OCI-LY7 (cell line): Measurements from ENCODE around the gene SEMA5A. TPM values are rescaled to one million over a fixed set of nuclear protein-coding genes. Genes with fewer than 3 reads are reported as not detected.

Experiments used
- BruUV-seq: library from RNA; stranded (reverse); fragments of 400-500 nt; replicated peaks from 2 replicates; lab custom pipeline; 2021; lab: Mats Ljungman, UMichigan
- CTCF ChIA-PET: fragments of 300-600 bp; sonication (Branson Sonifier 250); formaldehyde crosslinking; loops from one replicate; lab custom pipeline; 2022; ENCODE audit warnings: antibody characterized with exemption; ENCODE audit not compliant: unreplicated experiment; lab: Charles Lee
- POLR2A ChIA-PET: fragments of 300-600 bp; sonication (Branson Sonifier 250); formaldehyde crosslinking; loops from one replicate; lab custom pipeline; 2022; ENCODE audit warnings: antibody characterized with exemption; lab: Charles Lee
- DNase-seq: peaks from one replicate; pipeline ENCODE4 v3.0.0-alpha.2; 2015; ENCODE audit warnings: low spot score
- H2AFZ ChIP-seq: fragments of 200-600 bp; sonication (generic), shearing (Covaris generic); 2 replicates; pipeline ENCODE4 v1.6.1; 2014; ENCODE audit warnings: mild to moderate bottlenecking, antibody characterized with exemption, low read length, moderate library complexity
- H3K27ac ChIP-seq: fragments of 200-600 bp; sonication (generic); 2 replicates; pipeline ENCODE4 v1.5.1; 2014; ENCODE audit warnings: mixed run types, low read depth, mild to moderate bottlenecking, moderate library complexity, low read length, inconsistent platforms; ENCODE audit not compliant: poor library complexity, severe bottlenecking
- H3K36me3 ChIP-seq: fragments of 200-600 bp; sonication (generic); 2 replicates; pipeline ENCODE4 v1.6.1; 2014; ENCODE audit warnings: mild to moderate bottlenecking, antibody characterized with exemption, low read length, moderate library complexity, mixed read lengths; ENCODE audit not compliant: insufficient read depth
- H3K4me1 ChIP-seq: fragments of 200-600 bp; sonication (generic); 2 replicates; pipeline ENCODE4 v1.5.1; 2014; ENCODE audit warnings: mild to moderate bottlenecking, low read length; ENCODE audit not compliant: insufficient read depth, poor library complexity, severe bottlenecking
- H3K4me2 ChIP-seq: fragments of 200-600 bp; sonication (generic); 2 replicates; pipeline ENCODE4 v1.6.1; 2014; ENCODE audit warnings: mild to moderate bottlenecking, low read length
- H3K4me3 ChIP-seq: fragments of 200-600 bp; sonication (generic); 2 replicates; pipeline ENCODE4 v1.5.1; 2014; ENCODE audit warnings: mild to moderate bottlenecking, low read depth, low read length; ENCODE audit not compliant: poor library complexity, severe bottlenecking
- H3K79me2 ChIP-seq: fragments of 200-600 bp; sonication (generic); 2 replicates; pipeline ENCODE4 v1.6.1; 2016; ENCODE audit warnings: low read depth, mild to moderate bottlenecking, low read length, moderate library complexity, mixed read lengths; ENCODE audit not compliant: insufficient read depth
- H3K9me2 ChIP-seq: fragments of 200-600 bp; sonication (generic); 2 replicates; pipeline ENCODE4 v1.6.1; 2016; ENCODE audit warnings: mild to moderate bottlenecking, low read length, mixed read lengths; ENCODE audit not compliant: insufficient read depth
- H3K9me3 ChIP-seq: fragments of 200-600 bp; sonication (generic); 2 replicates; pipeline ENCODE4 v1.6.1; 2014; ENCODE audit warnings: mild to moderate bottlenecking, mixed run types, low read length, mixed read lengths
- H4K20me1 ChIP-seq: fragments of 200-600 bp; sonication (generic); 2 replicates; pipeline ENCODE4 v1.6.1; 2014; ENCODE audit warnings: mild to moderate bottlenecking, antibody characterized with exemption, low read length, moderate library complexity, mixed read lengths; ENCODE audit not compliant: insufficient read depth
- CTCF ChIP-seq: fragments of 200-600 bp; sonication (generic); conservative IDR thresholded peaks from 2 replicates; pipeline ENCODE4 v1.5.1; 2014; ENCODE audit warnings: mild to moderate bottlenecking, antibody characterized with exemption, low read length, moderate library complexity, mixed read lengths
- EZH2phosphoT487 ChIP-seq: fragments of 200-600 bp; sonication (generic); IDR thresholded peaks from 2 replicates; pipeline ENCODE4 v1.6.1; 2018; ENCODE audit warnings: low read depth, borderline replicate concordance, mild to moderate bottlenecking, mixed run types, antibody characterized with exemption, low read length, moderate library complexity, mixed read lengths
- intact Hi-C: fragments of 100-400 bp; cut with micrococcal nuclease; formaldehyde crosslinking; loops from one replicate; pipeline ENCODE4 v1.10.0; 2022; ENCODE audit not compliant: unreplicated experiment
- total RNA-seq, 2 experiments: library from RNA; depleted of rRNA in 1 of 2; stranded (reverse); fragments of >200 nt in 1 of 2; shearing (Covaris generic) in 1 of 2; gene quantifications; 2 replicates each; pipeline ENCODE4 v1.2.3, GENCODE V29; 2014 to 2022

Gene SEMA5A
- total RNA-seq, 2 experiments from 2014 or later, result not detected

GRCh38 chr5:9390113-9390512 lies 155.8 kb downstream of the SEMA5A start:
- no peak overlapping the region for H3K4me3 ChIP-seq
- H3K4me2 ChIP-seq, result no peak overlapping the region
- no TSS peak for BruUV-seq
- H3K36me3 ChIP-seq, result no peaks in the 10 kb centered on the region
- intact Hi-C loops, result no loop called here
- no peak for TF ChIP-seq CTCF
- no peak for TF ChIP-seq EZH2phosphoT487
- no peak for DNase-seq
- no peaks in the 10 kb centered on the region for H3K9me2 ChIP-seq
- H2AFZ ChIP-seq, result no peak overlapping the region
- H3K4me1 ChIP-seq, result no peaks in the 10 kb centered on the region
- H3K79me2 ChIP-seq, result no peaks in the 10 kb centered on the region
- H3K27ac ChIP-seq, result no peak overlapping the region
- H4K20me1 ChIP-seq, result no peaks in the 10 kb centered on the region
- POLR2A ChIA-PET, result no interaction called here
- CTCF ChIA-PET, result no interaction called here
- no peaks in the 10 kb centered on the region for H3K9me3 ChIP-seq

- H3K9me3 ChIP-seq, result no peaks in the 10 kb centered on the region
- H3K4me3 ChIP-seq, result no peak overlapping the region
- H3K79me2 ChIP-seq, result no peaks in the 10 kb centered on the region
- CTCF ChIA-PET, result no interaction called here
- no peaks in the 10 kb centered on the region for H3K36me3 ChIP-seq
- H3K4me1 ChIP-seq, result no peaks in the 10 kb centered on the region
- H3K27ac ChIP-seq, result no peak overlapping the region
- no TSS peak for BruUV-seq
- TF ChIP-seq EZH2phosphoT487 (no peak), CTCF (no peak)
- no peak for DNase-seq
- H4K20me1 ChIP-seq, result no peaks in the 10 kb centered on the region
- intact Hi-C loops, result no loop called here
- no peak overlapping the region for H3K4me2 ChIP-seq
- POLR2A ChIA-PET, result no interaction called here
- no peaks in the 10 kb centered on the region for H3K9me2 ChIP-seq
- no peak overlapping the region for H2AFZ ChIP-seq
Observed at GRCh38 chr5:9388941-9389674, 156.8 kb downstream of the SEMA5A start.

GRCh38 chr5:9387879-9388278 lies 158.0 kb downstream of the SEMA5A start:
- TF ChIP-seq CTCF (0 out of 2 replicates have a peak, but pooled peaks have one; percentile 22), EZH2phosphoT487 (no peak)
- intact Hi-C loops, result no loop called here
- no peaks in the 10 kb centered on the region for H3K9me2 ChIP-seq
- no peaks in the 10 kb centered on the region for H3K4me1 ChIP-seq
- ChIA-PET POLR2A (interaction anchor here (0.6 kb wide), 1 partner anchor 20 kb away, joined by 3 read pairs; no protein-coding TSS in a partner anchor), CTCF (no interaction called here)
- no peak for DNase-seq
- no peaks in the 10 kb centered on the region for H3K79me2 ChIP-seq
- no peak overlapping the region for H2AFZ ChIP-seq
- no peak overlapping the region for H3K4me3 ChIP-seq
- H3K4me2 ChIP-seq, result no peak overlapping the region
- H3K36me3 ChIP-seq, result no peaks in the 10 kb centered on the region
- H4K20me1 ChIP-seq, result no peaks in the 10 kb centered on the region
- no TSS peak for BruUV-seq
- H3K27ac ChIP-seq, result no peak overlapping the region
- H3K9me3 ChIP-seq, result no peaks in the 10 kb centered on the region
